ENCODE data around the gene TMEM229B.

The TMEM229B gene

DNA sequence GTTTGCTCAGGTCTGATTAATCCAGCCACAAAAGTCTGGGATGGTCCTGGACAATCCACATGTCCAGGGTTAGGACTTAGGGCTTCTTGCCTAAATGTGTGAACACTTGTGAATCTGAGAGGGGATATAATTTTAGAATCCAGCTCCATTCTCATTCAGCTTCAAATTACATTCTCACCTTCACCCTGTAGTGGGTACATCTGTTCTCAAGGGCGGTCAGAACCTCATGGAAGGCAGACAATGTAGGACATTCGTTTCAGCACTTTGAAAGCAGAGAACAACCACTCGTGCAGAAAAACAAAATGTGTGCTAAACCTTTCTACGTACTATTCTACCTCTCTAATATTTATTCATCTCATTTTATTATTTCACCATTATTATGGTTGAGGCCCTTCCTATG is 1.2 kb downstream of the TMEM229B start:
- no peak for DNase-seq (ENCODE audit: low spot score)

DNA sequence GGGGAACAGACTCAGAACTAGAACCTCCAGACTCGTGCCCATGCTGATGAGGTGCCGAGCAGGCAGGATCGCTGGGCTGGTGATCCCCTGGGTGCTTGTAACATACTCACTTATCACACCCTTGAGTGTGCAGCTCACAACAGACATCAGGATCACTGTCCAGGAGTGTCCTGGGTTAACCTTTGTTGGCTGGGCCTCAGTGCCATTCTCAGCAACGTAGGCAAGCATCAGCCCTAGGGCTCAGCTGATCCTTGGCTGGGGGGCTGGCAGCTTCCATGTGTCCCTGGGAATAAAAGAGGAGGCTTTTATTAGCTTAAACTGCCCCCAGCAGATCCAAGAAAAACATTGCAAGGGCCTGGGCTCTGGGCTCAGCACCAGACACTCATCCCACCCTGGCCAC is 1.6 kb downstream of the TMEM229B start:
- DNase-seq (ENCODE audit: low spot score): no peak

DNA sequence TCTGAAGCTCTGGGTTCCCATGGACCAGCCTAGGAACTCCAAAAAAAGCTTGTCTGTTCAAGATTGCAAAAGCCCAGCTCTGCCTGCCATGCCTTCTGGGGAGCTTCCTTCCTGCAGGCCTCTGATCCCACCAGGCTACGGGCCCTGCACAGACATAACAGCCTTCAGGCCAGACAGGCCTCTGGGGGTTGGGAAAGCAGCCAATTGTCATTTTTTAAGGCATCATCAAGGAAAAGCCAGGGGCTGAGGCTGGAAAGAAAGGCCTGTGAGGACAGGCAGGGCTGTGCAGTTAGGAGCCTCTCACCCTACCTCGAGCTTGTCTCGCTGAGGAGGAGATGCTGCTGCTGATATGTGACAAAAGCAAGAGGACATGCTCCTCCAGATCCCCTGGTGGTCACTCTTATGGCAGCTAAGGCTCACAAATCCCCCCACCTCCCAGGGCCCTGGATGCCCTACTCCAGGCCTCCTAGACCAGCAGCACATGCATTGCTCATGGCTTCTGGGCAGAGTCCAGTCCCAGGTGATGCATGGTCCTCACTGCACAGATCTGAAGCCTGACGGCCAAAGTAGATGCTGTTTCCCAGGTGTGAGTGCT is 2.9 kb downstream of the TMEM229B start:
- DNase-seq (ENCODE audit: low spot score): no peak

DNA sequence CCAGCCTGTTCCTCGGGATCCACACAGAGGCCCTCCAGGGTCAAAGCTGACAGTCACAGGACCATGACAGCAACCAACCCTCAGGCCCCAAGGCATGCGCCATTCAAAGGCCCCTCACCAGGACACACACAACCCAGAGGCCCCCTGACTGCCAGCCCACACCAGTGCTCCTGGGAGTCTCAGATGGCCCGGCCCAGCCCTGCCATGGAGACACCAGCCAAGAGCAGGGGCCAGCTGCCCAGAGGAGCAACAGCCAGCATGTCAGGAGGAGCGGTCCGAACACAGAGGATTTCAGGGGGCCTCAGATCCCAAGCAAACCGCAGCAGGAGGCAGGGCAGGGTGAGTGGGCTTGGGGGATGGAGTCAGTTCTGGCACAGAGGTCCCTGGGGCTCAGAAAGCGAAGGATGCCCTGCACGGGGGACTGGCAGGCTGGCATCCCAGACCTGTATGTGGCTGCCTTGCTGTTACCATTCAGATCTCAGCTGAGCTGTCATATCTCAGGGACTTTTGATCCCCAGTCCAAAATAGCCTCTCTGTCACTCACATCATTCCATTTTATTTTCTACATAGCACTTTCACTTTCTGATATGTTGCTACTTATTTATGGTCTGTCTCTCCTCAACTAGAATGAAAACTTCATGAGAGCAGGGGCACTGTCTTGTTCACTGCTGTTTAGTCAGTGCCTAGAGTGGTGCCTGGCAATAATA is 4.8 kb downstream of the TMEM229B start:
- no peak for DNase-seq (ENCODE audit: low spot score)

DNA sequence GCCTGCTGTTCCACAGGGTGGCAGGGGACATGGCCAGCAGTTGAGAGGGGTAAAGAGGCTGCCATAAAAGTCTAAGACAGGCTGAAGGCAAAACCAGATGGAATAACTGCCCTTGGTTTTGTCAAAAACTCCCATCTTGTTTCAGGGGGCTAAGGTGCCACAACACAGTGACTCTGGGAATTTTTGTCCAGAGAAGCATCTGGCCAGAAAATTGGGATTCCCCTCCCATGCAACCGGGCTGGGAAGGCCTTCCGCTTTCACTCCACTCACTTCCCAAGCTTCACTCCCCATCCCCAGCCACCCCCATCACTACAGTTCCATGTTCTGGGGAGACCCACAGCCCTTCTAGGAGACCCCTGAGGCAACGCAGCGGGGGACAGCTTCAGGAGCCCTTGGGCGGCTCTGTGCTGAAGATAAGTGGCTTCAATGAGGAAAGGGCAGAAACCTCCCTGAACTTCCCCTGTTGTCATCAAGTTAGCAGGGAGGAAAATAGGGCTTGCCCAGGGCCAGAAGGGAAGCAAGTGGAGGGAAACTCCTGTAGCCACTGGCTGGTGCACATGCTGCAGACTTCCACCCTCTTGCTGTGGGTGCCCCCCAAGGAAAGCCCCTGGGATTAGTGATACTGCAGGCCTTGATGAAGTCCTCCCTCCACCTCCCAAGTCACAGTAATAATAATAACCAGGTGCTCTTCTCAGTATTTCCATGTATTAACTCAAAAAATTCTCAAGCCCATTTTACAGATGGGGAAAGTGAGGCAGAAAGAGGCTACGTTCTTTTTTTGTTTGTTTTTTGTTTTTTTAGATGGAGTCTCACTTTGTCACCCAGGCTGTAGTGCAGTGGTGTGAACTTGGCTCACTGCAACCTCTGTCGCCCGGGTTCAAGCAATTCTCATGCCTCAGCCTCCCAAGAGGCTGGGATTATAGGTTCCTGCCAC is 6.0 kb downstream of the TMEM229B start:
- no peak for DNase-seq (ENCODE audit: low spot score)

DNA sequence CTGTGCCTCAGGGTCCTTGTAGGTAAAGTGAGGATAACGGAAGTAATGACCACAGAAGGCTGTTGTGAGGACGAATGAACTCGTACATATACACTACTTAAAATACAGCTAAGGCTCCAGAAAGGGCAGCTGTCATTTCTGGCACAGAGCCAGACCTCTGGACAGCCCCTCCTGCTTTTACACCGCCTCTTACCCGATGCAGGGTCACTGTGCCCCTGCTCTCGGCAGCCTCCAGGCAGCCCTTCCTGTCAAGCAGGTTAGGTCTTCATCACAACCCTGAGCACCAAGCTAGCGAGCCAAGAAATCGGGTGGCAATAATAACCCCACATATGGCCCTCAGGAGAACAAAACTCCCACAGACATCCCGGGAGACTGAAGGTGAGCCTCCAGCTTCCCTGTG is 8.5 kb downstream of the TMEM229B start:
- DNase-seq (ENCODE audit: low spot score): no peak

DNA sequence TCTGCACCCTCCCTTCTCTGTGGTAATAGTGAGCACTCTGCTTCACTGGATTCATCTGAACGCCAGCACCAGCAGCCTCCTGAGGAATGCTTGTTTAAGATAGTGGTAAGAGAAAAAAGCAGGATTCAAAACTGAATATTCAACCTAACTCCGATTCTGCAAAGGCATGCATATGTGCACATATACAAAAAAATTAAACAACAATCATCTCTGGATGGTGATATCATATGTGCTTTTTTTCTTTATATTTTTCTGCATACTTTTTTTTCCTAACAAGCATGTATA is 9.8 kb downstream of the TMEM229B start:
- DNase-seq (ENCODE audit: low spot score): no peak

DNA sequence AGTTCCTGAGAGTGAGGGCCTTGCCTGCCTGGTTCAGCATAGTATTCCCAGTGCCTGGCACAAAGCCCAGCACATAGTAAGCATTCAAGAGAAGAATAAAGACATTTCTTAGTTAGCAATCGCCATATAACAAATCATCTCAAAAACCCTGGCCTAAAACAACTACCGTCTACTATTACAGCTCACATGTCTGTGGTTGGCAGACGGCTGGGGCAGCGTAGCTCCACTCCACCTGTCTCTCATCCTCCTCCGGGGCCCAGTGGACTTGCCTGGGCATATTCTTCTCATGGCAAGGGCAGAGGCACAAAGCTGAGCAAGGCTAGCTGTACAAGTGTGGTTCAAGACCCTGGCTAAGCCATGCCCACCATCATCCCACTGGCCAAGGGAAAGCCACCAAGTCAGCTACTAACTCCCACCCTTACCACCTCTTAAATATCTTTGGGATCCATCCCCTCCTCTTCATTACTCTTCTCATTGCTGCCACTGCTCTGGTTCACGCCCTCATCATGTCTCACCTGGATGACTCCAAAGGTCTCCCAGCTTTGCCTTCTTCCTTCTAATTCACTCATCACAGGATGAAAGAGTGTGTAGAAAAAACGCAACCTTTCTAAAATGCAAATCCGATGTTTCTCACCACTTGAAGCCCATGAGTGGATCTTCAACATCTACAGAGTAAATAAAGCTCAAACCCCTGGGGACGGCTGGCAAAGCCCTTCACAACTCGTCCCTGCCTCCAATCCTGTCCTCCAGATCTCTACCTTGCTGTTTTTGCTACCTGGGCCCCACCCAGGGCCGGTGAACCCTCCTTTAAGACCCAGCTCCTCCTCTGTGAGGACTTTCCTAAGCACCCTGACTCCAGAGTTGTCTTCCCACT is 10.4 kb downstream of the TMEM229B start:
- DNase-seq (ENCODE audit: low spot score): no peak

DNA sequence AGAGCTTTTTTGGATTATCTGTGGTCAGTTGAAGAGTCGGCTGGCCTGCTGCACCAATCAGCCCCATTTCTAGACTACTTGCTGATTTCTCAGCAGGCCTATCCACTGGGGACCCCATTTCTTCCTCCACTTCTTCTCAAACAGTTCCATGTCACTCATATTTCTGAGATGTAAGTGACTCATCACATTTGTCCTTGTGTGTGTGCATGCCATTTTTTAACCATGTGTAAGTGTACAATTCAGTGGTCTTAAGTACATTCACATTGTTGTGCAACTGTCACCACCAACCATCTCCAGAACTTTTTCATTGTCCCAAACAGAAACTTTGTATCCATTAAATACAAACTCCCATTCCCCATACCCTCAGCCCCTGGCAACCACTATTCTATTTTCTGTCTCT is 14.2 kb downstream of the TMEM229B start:
- DNase-seq (ENCODE audit: low spot score): no peak

DNA sequence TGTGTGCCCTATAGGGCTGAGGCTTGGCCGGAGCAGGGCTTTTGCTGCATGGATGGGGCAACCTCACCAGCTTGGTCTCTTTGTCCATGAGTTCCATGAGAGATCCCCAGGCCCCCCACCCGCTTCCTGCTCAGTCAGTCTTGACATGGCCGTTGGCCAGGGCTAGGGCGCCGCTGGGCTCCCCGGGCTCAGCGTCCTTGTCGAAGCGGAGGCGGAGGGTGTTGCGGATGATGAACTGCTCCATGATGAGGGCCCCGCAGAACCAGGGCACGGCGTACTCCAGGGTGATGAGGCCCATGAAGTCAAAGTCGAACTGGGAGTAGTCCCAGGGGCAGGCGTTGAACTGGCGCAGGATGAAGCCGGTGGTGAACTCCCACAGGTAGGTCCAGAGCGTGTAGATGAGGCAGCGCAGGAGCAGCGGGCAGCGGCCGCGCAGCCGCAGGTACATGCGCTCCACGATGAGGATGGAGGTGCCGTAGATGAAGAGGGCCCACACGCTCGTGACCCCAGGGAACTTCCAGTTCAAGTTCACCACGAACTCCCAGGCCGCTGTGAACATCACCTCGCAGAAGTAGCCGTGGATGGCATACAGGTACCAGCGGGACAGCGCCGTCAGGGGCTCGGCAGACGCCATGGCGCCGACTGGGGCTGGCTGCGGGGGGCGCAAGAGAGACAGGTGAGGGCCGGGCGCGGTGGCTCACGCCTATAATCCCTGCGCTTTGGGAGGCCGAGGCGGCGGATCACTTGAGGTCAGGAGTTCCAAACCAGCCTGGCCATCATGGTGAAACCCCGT is 15.0 kb downstream of the TMEM229B start:
- DNase-seq (ENCODE audit: low spot score): no peak

DNA sequence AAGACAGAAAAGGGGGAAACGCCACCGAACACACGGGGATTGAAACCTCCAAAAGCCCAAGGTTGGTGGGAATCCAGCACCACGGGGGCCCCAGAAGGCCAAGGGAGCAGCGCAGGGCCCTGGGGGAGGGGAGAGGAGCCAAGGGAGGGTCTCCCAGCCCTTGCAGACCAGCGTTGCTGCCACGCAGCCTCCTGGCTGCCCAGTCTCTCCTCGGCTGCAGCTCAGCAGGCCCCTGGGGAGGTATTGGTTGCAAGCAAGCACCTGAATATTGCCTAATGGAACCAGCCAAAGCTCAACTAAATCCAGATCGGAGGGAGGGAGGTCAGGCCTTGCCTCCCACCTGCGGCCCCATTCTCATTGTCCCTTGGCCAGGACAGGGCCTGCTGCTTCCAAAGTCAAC is 15.8 kb downstream of the TMEM229B start:
- no peak for DNase-seq (ENCODE audit: low spot score)

DNA sequence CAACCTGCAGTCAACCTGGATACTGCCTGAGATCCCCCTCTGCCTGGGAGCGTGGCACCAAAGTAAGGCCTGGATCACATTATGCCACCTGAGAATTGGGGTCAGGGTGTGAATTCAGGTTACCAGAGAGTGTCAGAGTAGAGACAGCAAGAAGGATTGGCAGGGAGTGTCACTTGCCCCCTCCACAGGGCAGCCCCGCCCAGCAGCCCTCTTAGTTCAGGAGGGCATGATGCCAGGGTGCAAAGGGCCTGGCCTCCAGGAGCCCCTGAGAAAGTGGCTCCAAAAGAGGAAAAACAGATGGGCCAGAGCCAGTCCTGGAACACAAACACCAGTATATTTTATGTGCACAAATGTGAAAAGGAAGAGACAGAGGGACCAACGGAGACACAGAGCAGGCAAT is 18.6 kb downstream of the TMEM229B start:
- DNase-seq (ENCODE audit: low spot score): no peak

DNA sequence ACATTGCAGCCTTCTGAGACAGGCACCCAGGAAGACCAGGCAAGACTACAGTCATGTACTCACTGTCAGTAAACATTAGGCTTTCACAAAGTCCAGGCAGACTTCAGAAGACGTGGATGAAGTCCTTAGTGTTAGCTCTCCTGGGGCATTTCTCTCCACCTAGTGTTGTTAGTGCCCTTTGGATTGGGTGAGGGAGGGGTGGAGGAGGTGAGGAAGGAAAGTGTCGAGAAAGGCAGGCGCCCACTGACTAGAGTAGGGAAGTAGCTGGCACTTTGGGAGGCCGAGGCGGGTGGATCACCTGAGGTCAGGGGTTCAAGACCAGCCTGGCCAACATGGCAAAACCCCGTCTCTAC is 20.2 kb downstream of the TMEM229B start:
- no peak for DNase-seq (ENCODE audit: low spot score)

DNA sequence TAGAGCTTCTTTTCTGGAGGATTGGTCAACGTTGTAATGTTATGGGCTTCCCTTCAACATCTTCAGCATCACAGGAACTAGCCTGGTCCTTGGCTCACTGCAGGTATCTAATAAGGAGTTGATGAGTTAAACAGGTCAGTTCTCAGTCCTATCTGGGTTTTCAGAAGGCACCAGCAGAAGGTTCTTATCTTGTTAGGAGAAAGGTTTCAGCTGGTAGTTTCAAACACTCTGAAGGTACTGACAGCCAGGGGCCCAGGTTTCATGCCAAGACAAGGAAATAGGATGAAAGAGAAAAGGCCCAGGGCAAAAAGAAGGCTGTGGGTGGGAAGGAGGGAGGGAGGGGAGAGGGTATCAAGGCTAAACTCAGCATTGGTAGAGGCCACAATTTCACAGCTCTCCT is 21.4 kb downstream of the TMEM229B start:
- DNase-seq (ENCODE audit: low spot score): no peak

DNA sequence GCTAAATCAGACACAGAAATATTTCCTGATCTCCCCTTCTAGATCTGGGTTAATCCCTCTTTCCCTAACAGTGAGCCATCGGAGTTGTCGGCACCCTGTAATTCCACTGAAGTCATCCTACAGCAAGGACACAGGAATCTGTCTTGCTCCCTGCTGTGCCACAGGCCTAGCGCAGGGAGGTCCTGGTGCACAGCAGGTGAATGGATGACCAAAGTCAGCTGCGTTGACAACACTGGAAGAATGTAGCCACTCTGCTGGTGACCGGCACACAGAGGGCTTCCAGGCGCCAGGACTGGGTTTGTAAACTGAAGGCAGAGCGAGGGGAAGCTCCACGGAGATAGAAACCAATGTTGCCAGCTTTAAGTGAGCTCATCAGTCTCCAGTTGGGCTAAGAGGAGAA is 23.6 kb downstream of the TMEM229B start:
- no peak for DNase-seq (ENCODE audit: low spot score)

DNA sequence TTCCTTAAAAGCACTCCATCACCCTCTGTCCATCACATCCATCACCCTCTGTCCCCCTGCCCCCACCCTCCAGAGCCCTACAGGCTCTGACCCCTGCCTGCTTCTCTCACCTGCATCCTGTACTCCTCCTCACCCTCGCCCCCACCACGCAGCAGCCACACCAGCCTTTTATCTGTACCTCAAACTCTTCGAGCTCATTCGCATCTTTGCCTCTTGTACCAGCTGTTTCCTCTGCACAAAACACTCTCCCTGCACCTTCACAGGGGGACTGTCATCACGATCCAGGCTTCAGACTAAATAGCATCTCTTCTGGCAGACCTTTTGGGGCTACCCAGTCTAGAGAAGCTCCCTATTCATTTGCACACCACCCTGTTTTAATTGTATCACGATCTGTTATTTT is 24.1 kb downstream of the TMEM229B start:
- no peak for DNase-seq (ENCODE audit: low spot score)

DNA sequence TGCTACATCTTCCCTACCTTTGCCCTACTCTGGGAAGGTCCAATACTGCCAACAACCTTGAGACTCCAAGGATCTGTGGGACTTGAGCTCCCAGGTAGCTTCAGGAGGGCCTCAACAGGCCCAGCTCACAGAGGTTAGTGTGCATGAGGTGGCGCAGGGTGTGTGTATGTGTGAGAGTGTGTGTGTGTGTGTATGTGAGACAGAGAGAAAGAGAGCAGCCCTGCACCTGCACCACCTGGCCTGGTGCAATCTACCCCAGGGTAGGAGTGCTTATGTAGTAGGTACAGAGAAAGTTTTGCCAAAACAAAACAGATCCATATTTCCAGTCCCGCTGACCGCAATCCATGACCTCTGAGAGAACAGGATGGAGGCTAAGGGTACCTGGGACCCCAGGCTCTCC is 24.6 kb downstream of the TMEM229B start:
- no peak for DNase-seq (ENCODE audit: low spot score)

DNA sequence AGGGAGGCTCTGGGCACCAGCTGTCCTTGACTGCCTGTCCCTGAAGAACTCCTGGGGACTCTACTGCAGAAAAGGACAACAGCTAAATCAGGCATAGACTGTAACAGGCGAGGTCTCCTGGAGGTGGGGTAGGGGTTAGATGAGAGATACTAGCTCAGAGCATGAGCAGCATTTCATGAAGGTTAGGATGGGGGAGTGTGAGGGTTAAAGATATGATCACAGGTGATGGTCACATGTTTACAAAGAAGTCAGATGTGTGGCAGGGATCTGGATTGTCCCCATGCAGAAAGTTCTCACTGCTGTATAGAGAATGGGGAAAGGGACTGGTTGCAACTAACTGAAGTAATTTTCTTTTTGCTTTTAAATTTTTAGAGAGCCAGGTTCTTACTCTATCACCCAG is 26.5 kb downstream of the TMEM229B start:
- DNase-seq (ENCODE audit: low spot score): no peak

DNA sequence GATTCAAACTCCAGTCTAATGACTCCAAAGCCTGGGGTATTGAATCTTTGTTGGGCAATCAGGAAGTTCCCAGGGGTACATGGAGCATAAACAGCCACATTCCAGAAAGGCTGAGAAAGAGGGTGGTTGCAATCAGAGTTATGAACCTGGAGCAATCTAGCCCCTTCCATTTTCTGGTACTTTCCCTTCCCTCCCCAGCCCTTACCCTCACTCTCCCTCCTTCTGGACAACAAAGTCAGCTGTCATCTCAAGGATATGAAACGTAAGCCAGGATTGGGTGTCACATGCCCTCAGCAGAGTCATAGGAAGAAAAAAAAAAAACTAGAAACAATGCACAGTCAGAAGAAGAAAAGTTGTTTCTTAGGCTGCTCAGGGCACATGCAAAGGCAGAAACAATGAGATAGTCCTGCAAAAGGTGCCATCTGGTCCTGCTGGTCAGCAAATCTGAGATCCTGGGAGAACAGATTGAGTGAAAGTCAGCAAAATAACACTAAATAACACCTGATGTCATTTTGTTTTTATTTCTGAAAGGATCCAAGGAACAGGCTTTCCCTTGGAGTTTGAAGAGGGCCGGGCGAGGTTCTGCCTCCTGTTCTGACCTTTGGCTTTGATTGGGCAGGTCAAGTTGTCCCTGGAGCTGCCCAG is 27.1 kb downstream of the TMEM229B start:
- DNase-seq (ENCODE audit: low spot score): peak; percentile 85

DNA sequence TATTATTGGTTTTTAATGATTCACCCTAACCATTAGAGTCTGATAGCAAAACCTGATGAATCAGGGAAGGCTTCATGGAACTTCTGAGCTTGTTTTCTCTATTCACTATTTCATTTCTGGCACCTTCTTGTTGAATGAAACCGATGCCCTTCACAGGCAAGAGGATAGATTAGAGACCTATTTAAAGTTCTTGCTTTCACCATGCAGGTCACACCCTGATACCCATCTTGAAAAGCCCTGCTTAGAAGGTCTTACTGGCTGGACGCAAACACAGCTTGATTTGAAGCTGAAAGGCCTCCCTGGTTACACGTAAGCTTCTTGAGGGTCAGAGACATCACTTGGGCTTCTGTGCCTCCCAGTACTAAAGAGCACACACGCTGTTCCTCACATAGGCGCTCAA is 29.2 kb downstream of the TMEM229B start:
- DNase-seq (ENCODE audit: low spot score): no peak

DNA sequence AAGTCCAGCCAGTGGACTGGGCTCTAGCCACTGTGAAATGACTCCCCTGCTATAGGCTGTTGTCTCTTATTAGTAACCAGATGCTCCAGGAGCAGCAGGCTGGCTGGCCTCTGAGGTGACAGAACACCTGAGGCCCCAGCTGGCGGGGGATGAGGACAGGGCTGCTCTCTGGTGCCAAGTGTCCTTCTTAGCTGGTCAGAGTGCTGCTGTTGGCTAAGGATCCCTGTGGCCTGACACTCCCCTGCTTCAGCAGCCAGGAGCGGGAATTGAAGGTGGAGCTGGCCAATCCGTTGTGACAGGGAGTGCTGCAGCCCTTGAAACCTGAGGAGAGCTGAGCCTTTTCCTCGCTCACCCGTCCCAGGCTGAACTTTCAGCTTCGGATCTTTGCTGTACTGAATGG is 30.7 kb downstream of the TMEM229B start:
- peak; percentile 87 for DNase-seq (ENCODE audit: low spot score)
